Prostate gland (tissue), 2 donors: ENCODE data around the gene GRAMD2A.

Experiments
- POLR2A ChIP-seq: fragments of 450-650 bp; IDR thresholded peaks from one replicate; pipeline ENCODE4 v1.6.1; 2016; ENCODE audit warnings: antibody characterized with exemption, mild to moderate bottlenecking
- POLR2AphosphoS5 ChIP-seq: sonication (generic); formaldehyde crosslinking; IDR thresholded peaks from one replicate; pipeline ENCODE4 v1.6.1; 2017; ENCODE audit warnings: antibody characterized with exemption
- TF ChIP-seq, protein P1 (sequence below), 4 experiments: fragments of 200-600 bp in 2 of 4; fragments of 450-650 bp in 2 of 4; sonication (generic) in 2 of 4; IDR thresholded peaks; 1 replicate in 3 of 4; 2 replicates in 1 of 4; pipeline ENCODE4 v1.5.1; 2016 to 2019; ENCODE audit warnings: antibody characterized with exemption in 4 of 4, mild to moderate bottlenecking in 2 of 4, moderate library complexity in 2 of 4

DNA sequence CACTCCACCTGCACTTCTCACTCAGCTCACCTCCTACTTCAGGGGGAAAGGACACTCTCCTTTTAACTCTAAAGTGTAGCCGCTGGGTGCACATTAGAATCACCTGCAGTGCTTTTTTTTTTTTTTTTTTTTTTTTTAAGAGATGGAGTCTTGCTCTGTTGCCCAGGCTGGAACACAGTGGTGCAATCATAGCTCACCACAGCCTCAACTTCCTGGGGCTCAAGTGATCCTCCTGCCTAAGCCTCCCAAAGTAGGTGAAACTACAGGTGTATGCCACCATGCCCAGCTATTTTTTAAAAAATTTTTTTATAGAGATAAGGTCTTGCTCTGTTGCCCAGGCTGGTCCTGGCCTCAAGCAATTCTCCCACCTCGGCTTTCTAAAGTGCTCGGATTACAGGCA, 20.8 kb downstream of the GRAMD2A start:
- TF ChIP-seq, protein P1, sequence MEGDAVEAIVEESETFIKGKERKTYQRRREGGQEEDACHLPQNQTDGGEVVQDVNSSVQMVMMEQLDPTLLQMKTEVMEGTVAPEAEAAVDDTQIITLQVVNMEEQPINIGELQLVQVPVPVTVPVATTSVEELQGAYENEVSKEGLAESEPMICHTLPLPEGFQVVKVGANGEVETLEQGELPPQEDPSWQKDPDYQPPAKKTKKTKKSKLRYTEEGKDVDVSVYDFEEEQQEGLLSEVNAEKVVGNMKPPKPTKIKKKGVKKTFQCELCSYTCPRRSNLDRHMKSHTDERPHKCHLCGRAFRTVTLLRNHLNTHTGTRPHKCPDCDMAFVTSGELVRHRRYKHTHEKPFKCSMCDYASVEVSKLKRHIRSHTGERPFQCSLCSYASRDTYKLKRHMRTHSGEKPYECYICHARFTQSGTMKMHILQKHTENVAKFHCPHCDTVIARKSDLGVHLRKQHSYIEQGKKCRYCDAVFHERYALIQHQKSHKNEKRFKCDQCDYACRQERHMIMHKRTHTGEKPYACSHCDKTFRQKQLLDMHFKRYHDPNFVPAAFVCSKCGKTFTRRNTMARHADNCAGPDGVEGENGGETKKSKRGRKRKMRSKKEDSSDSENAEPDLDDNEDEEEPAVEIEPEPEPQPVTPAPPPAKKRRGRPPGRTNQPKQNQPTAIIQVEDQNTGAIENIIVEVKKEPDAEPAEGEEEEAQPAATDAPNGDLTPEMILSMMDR (IDR thresholded peaks at IDR 0.05): no peak
- no peak for TF ChIP-seq POLR2A
- TF ChIP-seq POLR2AphosphoS5: no peak
